Measurements from ENCODE around the gene VAMP7.
"Not testable (repeated sequence)": the region's sequence is repeated elsewhere in the genome, so short reads cannot be mapped to it uniquely, and the experiment has no call there.

The VAMP7 gene

GRCh38 chrX:155889328-155889727 lies 8.2 kb downstream of the VAMP7 start:
- Mint-ChIP-seq H3K9me3 (no peaks in the 10 kb centered on the region), H3K4me3 (no peak overlapping the region), H3K27me3 (no peaks in the 10 kb centered on the region), H3K4me1 (peaks cover 48% of the 10 kb centered on the region), H3K27ac (no peak overlapping the region), H3K36me3 (peaks cover 9% of the 10 kb centered on the region)

DNA sequence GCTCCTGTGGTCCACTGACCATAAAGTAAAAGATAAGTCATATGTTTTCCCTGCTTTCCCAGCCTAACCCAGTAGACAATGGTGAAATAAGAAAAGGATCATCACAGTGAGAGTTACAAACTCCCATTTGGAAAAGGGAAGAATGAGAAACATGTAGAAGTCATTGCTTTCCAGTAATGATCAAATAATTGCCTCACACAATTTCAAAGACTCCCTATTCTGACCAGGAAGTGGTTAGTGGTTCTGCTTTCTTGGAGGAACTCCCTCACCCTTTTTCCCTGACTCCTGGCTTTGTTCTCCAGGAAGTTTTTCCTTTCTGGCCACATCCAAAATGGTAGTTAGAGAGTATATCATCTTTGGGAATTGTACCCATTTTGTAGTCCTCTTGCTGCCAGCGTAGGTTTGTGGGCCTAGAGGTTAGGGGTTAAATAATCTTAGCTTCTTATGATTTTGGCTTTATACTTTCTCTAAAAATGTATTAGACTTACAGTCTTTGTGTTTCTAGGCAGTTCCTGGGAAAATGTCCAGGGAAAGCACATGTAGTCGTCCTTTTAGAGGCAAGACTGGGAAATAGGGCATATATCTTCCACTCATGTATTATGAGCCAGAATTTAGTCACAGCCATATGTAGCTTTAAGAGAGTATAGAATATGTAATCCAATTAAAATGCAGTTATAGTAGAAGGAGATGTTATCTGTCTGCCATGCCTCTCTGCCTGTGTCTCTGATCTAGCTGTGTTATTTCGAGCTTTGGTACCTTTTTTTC lies 10.5 kb downstream of the VAMP7 start:
- Mint-ChIP-seq H3K4me1 (peaks cover 33% of the 10 kb centered on the region), H3K27ac (no peak overlapping the region), H3K9me3 (no peaks in the 10 kb centered on the region), H3K36me3 (peaks cover 16% of the 10 kb centered on the region), H3K4me3 (no peak overlapping the region), H3K27me3 (no peaks in the 10 kb centered on the region)

DNA sequence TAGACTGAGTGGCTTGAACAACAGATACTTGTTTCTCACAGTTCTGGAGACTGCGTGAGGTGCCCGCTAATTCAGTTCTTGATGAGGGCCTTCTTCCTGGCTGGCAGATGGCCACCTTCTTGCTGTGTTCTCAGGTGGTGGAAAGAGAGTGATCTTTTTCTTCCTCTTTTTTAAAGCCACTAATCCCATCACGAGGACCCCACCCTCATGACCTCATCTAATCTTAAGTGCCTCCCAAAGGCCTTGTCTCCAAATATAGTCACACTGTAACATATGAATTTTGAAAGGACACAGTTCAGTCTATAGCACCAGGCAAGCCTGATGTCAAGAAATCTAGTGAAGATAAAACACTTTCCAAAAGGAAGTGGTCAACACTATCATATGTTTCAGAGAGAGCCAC lies 12.4 kb downstream of the VAMP7 start:
- no peak overlapping the region for H3K4me3 Mint-ChIP-seq
- H3K9me3 Mint-ChIP-seq = no peaks in the 10 kb centered on the region
- no peaks in the 10 kb centered on the region for H3K27me3 Mint-ChIP-seq
- peaks cover 13% of the 10 kb centered on the region for H3K36me3 Mint-ChIP-seq
- H3K27ac Mint-ChIP-seq = no peak overlapping the region
- H3K4me1 Mint-ChIP-seq = peaks cover 19% of the 10 kb centered on the region

DNA sequence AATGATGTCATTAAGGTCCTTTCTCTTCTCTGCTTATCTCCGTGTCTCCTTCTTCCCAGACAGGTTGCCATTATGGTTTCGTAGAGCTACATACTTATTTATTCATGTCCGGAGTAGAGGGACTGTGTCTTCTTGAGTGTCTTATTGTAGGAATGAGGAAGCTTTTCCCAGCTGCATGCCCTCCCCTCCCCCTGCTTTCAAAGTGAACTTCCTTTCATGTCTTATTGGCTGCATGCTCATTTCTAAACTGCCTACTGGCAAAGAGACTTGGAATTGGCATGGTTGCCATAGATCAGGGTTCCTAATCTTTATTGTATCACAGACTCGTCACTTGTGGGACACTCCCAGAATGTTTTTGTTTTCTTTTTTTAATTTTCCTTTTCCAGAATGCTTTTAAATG lies 15.4 kb downstream of the VAMP7 start:
- Mint-ChIP-seq H3K4me3 (no peak overlapping the region), H3K27ac (no peak overlapping the region), H3K4me1 (peaks cover 12% of the 10 kb centered on the region), H3K9me3 (no peaks in the 10 kb centered on the region), H3K36me3 (peaks cover 26% of the 10 kb centered on the region), H3K27me3 (no peaks in the 10 kb centered on the region)

DNA sequence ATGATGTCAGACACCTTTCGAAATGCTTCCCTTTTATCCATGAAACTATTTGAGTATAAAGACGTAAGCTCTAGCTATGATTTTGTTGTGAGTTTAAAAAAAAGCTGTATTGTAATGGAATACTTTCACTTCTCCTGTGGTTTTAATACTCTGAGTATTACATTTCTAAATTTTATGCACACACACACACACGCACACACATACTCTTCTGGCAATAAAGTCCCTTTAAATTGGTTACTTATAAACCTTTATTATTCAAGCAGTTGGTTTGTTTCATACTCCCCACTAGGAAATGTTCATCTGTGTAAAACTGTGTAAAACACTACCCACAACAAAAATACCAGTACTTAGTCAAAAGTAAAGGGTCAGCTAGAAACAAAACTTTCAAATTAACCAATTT lies 18.2 kb downstream of the VAMP7 start:
- H3K27me3 Mint-ChIP-seq = no peaks in the 10 kb centered on the region
- H3K4me1 Mint-ChIP-seq = peaks cover 2% of the 10 kb centered on the region
- H3K9me3 Mint-ChIP-seq = no peaks in the 10 kb centered on the region
- H3K4me3 Mint-ChIP-seq = no peak overlapping the region
- H3K36me3 Mint-ChIP-seq = peaks cover 28% of the 10 kb centered on the region
- no peak overlapping the region for H3K27ac Mint-ChIP-seq

DNA sequence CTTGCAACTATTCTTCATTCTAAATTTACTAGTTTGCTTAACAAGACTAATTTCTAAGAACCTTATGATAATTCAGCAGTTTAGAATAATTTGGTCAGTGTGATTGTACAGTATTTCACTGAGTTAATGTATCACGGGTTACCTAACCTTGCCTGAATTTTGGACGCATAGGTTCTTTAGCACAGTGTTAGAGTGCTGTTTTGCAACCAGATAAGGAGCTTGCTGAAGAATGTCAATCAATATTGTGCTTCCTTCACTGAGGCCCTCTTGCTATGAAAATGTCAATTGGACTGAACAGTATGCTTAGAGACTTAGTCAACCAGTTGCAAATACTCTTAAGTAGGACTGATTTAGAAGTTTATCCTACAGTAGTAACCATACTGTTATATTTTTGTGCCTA lies 19.6 kb downstream of the VAMP7 start:
- Mint-ChIP-seq H3K9me3 (no peaks in the 10 kb centered on the region), H3K27me3 (no peaks in the 10 kb centered on the region), H3K36me3 (peaks cover 32% of the 10 kb centered on the region), H3K27ac (no peak overlapping the region), H3K4me3 (no peak overlapping the region), H3K4me1 (no peaks in the 10 kb centered on the region)

- H3K9me3 Mint-ChIP-seq, H3K4me1 Mint-ChIP-seq, H3K27ac Mint-ChIP-seq, H3K4me3 Mint-ChIP-seq, H3K27me3 Mint-ChIP-seq: not testable (repeated sequence)
- H3K36me3 Mint-ChIP-seq = peaks cover 36% of the 10 kb centered on the region
These were observed 26.5 kb downstream of the VAMP7 start for GRCh38 chrX:155907661-155908060.

DNA sequence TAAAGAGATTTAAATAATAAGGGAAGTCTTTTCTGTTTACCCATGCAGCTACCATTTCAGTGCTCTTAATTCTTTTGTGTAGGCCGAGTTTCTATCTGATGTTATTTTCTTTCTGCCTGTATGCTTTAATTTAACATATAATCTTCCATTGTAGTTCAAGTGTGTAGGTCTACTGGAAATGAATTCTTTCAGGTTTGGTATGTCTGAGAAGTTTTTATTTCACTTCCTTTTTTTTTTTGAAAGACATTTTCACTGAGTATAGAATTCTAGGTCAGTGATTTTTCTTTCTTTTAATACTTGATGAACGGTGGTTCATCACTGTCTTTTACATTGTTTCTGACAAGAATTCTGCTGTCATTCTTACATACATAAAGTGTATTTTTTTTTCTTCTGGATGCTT lies 42.1 kb downstream of the VAMP7 start:
- Mint-ChIP-seq H3K4me1 (no peaks in the 10 kb centered on the region), H3K36me3 (peaks cover 38% of the 10 kb centered on the region), H3K27me3 (no peaks in the 10 kb centered on the region), H3K27ac (no peak overlapping the region), H3K4me3 (no peak overlapping the region), H3K9me3 (peaks cover under 1% of the 10 kb centered on the region)

- H3K9me3 Mint-ChIP-seq = peaks cover 15% of the 10 kb centered on the region
- not testable (repeated sequence) for H3K27ac Mint-ChIP-seq, H3K27me3 Mint-ChIP-seq, H3K4me1 Mint-ChIP-seq, H3K4me3 Mint-ChIP-seq
- peaks cover 41% of the 10 kb centered on the region for H3K36me3 Mint-ChIP-seq
These were observed 49.9 kb downstream of the VAMP7 start for GRCh38 chrX:155930852-155931618.

GRCh38 chrX:155938132-155938531 lies 57.0 kb downstream of the VAMP7 start:
- Mint-ChIP-seq H3K4me1 (no peaks in the 10 kb centered on the region), H3K36me3 (peaks cover 16% of the 10 kb centered on the region), H3K27me3 (no peaks in the 10 kb centered on the region), H3K4me3 (no peak overlapping the region), H3K9me3 (no peaks in the 10 kb centered on the region), H3K27ac (no peak overlapping the region)

DNA sequence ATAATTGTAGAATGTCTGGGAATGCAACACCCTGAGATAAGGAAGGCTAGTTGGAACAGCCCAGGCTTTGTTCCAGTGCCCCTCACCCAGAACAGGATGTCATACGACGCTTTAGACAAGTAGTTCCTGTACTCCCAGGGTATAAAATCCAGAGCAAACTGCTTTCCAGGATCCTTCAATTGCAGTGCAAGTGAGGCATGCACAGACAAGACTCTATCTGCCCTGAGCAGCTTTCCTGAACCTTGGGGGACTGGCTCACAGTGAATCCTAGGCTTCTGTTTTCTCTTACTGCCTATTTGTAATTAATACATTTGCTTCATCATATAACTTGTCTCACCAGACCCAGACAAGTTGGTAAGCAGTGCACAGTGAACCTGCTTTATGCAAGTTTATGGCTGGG lies 68.0 kb downstream of the VAMP7 start:
- H3K27me3 Mint-ChIP-seq = no peaks in the 10 kb centered on the region
- H3K36me3 Mint-ChIP-seq = peaks cover 4% of the 10 kb centered on the region
- no peak overlapping the region for H3K27ac Mint-ChIP-seq
- H3K4me1 Mint-ChIP-seq = no peaks in the 10 kb centered on the region
- H3K9me3 Mint-ChIP-seq = no peaks in the 10 kb centered on the region
- H3K4me3 Mint-ChIP-seq = no peak overlapping the region

GRCh38 chrX:155951237-155951789 lies 70.2 kb downstream of the VAMP7 start:
- Mint-ChIP-seq H3K4me1 (no peaks in the 10 kb centered on the region), H3K27ac (no peak overlapping the region), H3K27me3 (no peaks in the 10 kb centered on the region), H3K9me3 (peaks cover 5% of the 10 kb centered on the region), H3K4me3 (no peak overlapping the region), H3K36me3 (no peaks in the 10 kb centered on the region)

DNA sequence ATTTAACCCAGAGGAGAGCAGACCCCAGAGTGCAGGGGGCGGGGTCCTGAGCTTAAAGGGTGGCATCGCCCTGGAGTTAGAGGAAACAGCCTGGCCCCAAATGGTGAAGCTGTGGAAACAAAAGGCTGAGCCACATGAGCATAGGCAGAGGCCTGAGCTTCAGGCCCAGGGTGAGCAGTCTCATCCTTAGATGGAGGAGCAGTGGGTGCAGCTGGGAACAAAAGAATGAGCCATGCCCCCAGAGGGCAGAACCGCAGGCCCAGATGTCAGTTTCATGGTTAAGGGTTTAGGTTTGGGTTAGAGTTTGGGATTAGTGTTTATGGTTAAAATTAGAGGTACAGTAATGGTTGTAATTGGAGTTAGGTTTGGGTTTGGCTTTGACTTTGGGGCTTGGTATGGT lies 71.9 kb downstream of the VAMP7 start:
- no peaks in the 10 kb centered on the region for H3K36me3 Mint-ChIP-seq
- no peaks in the 10 kb centered on the region for H3K27me3 Mint-ChIP-seq
- H3K4me1 Mint-ChIP-seq = no peaks in the 10 kb centered on the region
- no peak overlapping the region for H3K27ac Mint-ChIP-seq
- no peak overlapping the region for H3K4me3 Mint-ChIP-seq
- peaks cover 5% of the 10 kb centered on the region for H3K9me3 Mint-ChIP-seq

DNA sequence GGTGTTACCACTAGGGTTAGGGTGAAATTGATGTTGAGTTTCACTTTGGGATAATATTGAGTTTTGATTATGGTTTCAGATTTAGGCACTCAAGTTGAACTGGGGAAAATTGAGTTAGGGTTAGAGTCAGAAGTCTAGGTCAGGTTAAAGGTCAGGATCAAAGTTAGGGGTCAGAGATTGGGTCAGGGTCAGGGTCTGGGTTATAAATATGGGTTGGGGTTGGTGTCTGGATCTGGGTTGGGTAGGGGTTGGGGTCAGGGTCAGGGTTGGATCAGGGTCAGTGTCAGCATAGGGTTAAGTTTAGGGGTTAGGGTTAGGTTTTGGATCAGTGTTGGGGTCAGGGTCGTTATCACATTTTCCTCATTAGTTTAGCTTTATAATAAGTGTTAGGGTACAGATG lies 73.6 kb downstream of the VAMP7 start:
- no peak overlapping the region for H3K4me3 Mint-ChIP-seq
- H3K27me3 Mint-ChIP-seq = peaks cover 1% of the 10 kb centered on the region
- no peaks in the 10 kb centered on the region for H3K36me3 Mint-ChIP-seq
- peaks cover 5% of the 10 kb centered on the region for H3K9me3 Mint-ChIP-seq
- no peak overlapping the region for H3K27ac Mint-ChIP-seq
- H3K4me1 Mint-ChIP-seq = no peaks in the 10 kb centered on the region

DNA sequence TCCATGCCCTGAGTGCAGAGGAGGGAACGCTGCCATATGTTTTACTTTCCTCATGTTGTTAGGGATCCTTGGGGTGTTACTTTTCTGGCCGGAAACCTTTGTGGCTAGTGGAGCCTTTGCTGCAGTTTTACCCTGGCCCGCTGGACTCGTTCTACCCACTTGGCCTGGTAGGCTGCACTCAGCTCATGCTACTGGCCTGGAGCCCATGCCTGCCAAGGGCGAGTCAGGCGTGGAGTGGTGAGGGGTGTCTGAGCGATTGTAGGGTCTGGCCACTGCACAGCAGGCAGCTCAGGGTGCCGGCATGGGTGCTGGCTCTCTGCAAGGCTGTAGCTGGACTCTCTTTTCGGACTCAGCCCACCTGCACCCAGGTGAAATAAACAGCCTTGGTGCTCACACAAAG lies 75.0 kb downstream of the VAMP7 start:
- Mint-ChIP-seq H3K27ac (no peak overlapping the region), H3K4me1 (no peaks in the 10 kb centered on the region), H3K36me3 (no peaks in the 10 kb centered on the region), H3K27me3 (peaks cover 1% of the 10 kb centered on the region), H3K4me3 (no peak overlapping the region), H3K9me3 (peaks cover 5% of the 10 kb centered on the region)

DNA sequence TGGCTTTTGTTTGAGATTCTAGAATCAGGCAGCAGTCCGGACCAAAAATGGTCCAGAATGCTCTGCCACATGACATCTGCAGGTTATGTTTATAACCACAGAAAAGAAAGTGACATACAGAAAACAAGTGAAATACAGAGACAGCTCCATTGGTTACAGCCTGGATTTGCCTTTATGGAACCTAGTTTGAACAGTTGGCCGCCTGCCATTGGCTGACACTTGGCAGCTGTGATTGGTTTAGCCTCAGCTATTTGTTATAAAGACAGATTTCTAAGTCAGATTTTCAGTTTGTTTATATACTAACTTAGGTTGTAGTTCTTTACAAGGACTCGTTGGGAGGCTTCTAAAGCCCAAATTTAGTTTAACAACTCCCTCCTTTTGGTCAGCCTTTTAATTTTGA lies 75.5 kb downstream of the VAMP7 start:
- Mint-ChIP-seq H3K9me3 (peaks cover 5% of the 10 kb centered on the region), H3K4me3 (no peak overlapping the region), H3K36me3 (no peaks in the 10 kb centered on the region), H3K27me3 (peaks cover 1% of the 10 kb centered on the region), H3K27ac (no peak overlapping the region), H3K4me1 (no peaks in the 10 kb centered on the region)
